Measurements from ENCODE around the gene EARS2. TPM values are rescaled to one million over a fixed set of nuclear protein-coding genes. Genes with fewer than 3 reads are reported as not detected.

Gene EARS2
- polyA plus RNA-seq, 1 of the 3 experiments (the other 2 are of a cell fraction) = 23.2 TPM

- Histone ChIP-seq H3K36me3 (replicated peaks in 1 of 2; ENCODE audit: control insufficient read depth in 1 of 2, insufficient read depth in 2 of 2, low read length in 1 of 2) (peaks cover 27 to 33% of the 10 kb centered on the region in 2 experiments), H3K4me1 (ENCODE audit: control insufficient read depth in 1 of 2, insufficient read depth in 2 of 2, low read depth in 1 of 2, low read length in 1 of 2) (no peaks in the 10 kb centered on the region), H3K27ac (ENCODE audit: low read depth in 2 of 2, low read length in 1 of 2) (no peak overlapping the region), H3K4me2 (no peak overlapping the region), H3K27me3 (ENCODE audit: insufficient read depth) (no peaks in the 10 kb centered on the region), H3K9me2 (no peaks in the 10 kb centered on the region), H3F3A (replicated peaks; ENCODE audit: insufficient read depth) (no peaks in the 10 kb centered on the region), H3K4me3 (ENCODE audit: low read depth in 2 of 2, low read length in 1 of 2) (no peak overlapping the region), H3K79me2 (ENCODE audit: insufficient read depth) (no peaks in the 10 kb centered on the region), H3K9me3 (no peaks in the 10 kb centered on the region), H2AFZ (ENCODE audit: low read depth) (no peak overlapping the region), H3K9ac (no peak overlapping the region), H4K20me1 (ENCODE audit: insufficient read depth) (no peaks in the 10 kb centered on the region)
- no peak for DNase-seq
- TF ChIP-seq CHD2 (IDR thresholded peaks at IDR 0.05; ENCODE audit: low read length, partially characterized antibody) = no peak
- no peak for TF ChIP-seq POLR2AphosphoS5 (IDR thresholded peaks at IDR 0.05; ENCODE audit: low read depth, low read length)
- TF ChIP-seq EP300 (IDR thresholded peaks at IDR 0.05; ENCODE audit: borderline replicate concordance in 1 of 2, low read depth in 1 of 2, low read length in 1 of 2) = no peak
- TF ChIP-seq NRF1 (IDR thresholded peaks at IDR 0.05; ENCODE audit: low read depth, low read length) = no peak
- no peak for TF ChIP-seq PBX3 (IDR thresholded peaks at IDR 0.05)
- no peak for TF ChIP-seq GATA2 (CRISPR knock-in tag; IDR thresholded peaks at IDR 0.05)
- TF ChIP-seq ELF1 (IDR thresholded peaks at IDR 0.05) = no peak
- no peak for TF ChIP-seq MEF2A (IDR thresholded peaks at IDR 0.05; ENCODE audit: borderline replicate concordance, low read depth)
- no peak for TF ChIP-seq FOXM1 (IDR thresholded peaks at IDR 0.05; ENCODE audit: low read depth)
- no peak for TF ChIP-seq USF2 (IDR thresholded peaks at IDR 0.05; ENCODE audit: borderline replicate concordance, low read depth, low read length)
- no peak for TF ChIP-seq RFX5 (IDR thresholded peaks at IDR 0.05; ENCODE audit: low read length)
- no peak for TF ChIP-seq FOXJ3 (CRISPR knock-in tag; IDR thresholded peaks at IDR 0.05)
- TF ChIP-seq REST (IDR thresholded peaks at IDR 0.05; ENCODE audit: low read depth, low read length) = no peak
- no peak for TF ChIP-seq EZH2phosphoT487 (IDR thresholded peaks at IDR 0.05; ENCODE audit: borderline replicate concordance, low read depth)
- no peak for TF ChIP-seq TEAD4 (IDR thresholded peaks at IDR 0.05; ENCODE audit: borderline replicate concordance, insufficient read depth)
- TF ChIP-seq YY1 (IDR thresholded peaks at IDR 0.05; ENCODE audit: low read depth) = no peak
- TF ChIP-seq RXRA (IDR thresholded peaks at IDR 0.05; ENCODE audit: borderline replicate concordance, low read depth) = no peak
- no peak for TF ChIP-seq TCF12 (IDR thresholded peaks at IDR 0.05)
- TF ChIP-seq NFIC (IDR thresholded peaks at IDR 0.05; ENCODE audit: borderline replicate concordance) = no peak
- WGBS (ENCODE audit: low lambda C conversion rate) = 95% methylated on average over 4 of the region's 4 CpGs
- POLR2A ChIA-PET = no interaction called here
- CTCF ChIA-PET = interaction anchor here (1.2 kb wide), 1 partner anchor 11 kb away, joined by 4 read pairs; no protein-coding TSS in a partner anchor
Measured at GRCh38 chr16:23521037-23521743, 36.0 kb downstream of the EARS2 start.

Measured in SK-N-SH (cell line).